Inflammatory macrophage treated with lipopolysaccharide for 1 hour (primary cell): ENCODE data around the gene HDAC11.

Source experiments
- DNase-seq, 2 donors: peaks; one replicate each; pipeline ENCODE4 v3.0.0-alpha.2; 2020 to 2022

The HDAC11 gene

DNA sequence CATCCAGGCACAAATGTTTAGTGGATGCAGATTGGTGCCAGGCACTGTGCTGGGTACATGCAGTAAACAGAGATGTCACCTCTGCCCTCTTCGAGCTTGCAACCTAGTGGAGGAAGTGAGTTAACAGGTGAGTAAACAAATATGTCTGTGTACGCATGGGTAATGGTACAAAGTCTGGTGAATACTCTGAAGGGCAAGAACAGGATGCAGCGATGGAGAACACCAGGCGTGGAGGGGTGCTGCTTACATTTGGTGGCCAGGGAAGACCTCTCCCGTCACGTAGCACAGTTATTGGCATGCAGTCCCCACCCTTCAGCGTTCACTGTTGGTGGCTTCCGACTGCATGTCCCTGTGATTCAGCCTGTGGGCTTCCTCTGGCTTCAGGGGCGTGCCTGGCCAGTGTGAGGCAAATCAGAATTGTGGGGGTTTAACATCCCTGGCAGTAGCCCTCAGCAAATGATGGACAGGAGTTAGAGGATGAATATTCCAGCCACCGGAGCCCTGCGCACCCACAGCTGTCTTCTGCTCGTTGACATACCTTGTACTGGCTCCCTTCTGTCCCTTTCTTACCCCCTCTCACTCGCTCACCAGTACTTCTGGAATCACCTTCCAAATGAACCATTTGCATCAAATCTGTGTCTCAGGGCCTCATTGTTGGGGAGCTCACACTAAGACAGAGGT, 9.1 kb upstream of the HDAC11 start:
- no peak for DNase-seq

DNA sequence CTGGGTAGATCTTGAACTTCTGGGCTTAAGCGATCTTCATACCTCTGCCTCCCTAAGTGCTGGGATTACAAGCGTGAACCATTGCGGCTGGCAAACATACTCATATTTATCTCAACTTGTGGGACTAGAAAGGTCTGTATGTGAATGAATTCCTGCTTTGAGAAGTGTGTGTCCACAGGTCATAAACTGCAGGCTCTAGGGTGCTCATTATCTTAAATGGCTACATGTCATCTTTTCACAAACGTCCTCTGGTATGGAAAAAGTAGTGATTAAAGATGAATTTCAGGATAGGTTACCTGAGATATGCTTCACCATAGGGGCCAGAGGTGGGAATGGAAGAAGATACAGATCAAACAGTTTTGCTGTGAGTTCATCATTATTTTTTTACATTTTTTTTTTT, 7.8 kb upstream of the HDAC11 start:
- no peak for DNase-seq

DNA sequence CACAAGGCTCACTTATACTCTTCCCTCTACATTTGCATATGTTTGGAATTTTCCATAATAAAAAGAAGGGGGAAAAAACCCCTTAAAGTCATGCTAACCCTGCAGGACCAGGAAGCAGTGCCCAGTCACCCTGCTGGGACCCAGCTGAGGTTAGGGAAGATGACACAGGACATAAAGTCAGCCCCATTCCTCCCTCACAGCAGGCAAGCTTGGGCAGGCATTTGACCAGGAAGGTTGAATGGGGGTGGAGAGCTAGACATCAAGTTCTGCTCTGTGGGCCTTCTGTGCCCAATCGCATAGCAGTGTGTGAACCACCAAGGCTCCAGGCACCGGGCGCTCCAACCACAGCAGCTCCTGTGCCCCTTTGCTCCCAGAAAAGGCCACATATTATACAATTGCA, 7.1 kb upstream of the HDAC11 start:
- no peak for DNase-seq

DNA sequence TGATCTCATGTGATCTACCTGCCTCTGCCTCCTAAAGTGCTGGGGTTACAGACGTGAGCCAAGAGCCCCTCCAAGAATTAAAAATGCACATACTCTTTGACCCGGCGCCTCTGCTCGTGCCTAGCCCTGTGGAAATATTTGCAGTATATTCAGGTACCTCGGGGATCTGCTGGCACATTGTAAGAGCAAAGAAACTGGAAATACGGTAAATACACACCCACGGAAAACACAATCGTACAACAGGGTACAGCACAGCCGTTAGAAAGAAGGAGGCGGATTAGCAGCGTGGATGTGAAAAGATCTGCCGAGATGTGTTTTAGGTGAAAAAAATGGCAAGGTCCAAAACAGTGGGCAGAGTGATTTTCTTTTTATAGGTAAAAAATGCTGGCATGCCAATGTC, 6.1 kb upstream of the HDAC11 start:
- no peak for DNase-seq

DNA sequence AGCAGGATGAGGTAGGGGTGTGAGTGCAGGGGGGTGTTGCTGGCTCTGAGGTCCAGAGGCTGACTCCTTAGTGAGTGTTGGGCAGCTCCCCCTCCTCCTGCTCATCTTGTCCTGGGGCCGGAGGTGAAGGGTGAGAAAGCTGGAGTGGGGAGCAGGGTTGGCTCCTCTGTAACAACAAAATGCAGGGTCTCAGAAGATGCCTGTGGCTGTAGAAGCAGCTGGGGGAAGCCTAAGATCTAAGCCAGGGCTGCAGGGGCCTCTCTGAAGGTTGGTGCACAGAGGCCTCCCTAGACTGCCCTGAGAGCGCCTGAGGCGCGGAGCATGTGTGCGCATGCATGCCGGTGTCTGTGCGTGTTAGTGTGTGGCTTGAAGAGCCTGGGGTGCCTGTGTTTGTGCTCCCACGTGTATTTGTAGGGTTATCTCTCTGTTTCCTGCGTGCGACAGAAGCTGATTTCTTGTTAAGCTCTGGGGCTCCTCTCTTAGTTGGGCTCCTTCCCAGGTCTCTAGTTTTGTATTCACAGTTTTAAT, 5.3 kb upstream of the HDAC11 start:
- DNase-seq = no peak

DNA sequence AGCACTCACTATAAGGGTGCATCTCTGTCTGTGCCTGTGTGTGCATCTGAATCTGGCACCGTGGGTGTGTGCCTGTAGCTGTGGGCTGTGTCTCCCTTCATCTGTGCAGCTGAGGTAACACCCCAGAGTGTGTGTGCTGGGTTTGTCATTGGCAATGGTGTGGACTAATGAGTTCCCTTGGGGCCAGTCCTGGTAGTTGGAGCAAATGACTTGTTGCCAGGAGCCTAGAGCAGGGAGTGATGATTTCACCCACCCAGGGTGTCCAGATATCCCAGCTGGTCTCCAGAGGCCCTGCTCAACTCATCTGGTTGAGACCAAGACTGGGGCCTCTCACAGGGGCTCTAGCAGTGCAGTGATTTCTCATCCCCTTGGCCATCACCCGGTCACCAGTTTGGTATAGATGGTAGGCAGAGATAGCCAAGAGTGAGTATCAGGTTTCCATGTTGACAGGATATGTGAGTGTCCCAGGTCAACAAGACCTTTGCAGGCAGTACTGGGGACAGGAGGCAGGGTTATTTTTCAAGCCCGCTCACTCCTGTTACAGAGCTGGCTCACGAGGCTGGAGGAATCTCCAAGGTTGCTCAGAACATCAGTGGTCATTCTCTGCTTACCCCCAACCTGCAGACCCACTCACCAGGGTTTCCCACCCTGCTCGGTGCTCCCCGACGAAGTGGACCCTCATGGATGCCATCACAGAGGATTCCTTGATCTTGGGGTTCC, 4.1 kb upstream of the HDAC11 start:
- DNase-seq = no peak

DNA sequence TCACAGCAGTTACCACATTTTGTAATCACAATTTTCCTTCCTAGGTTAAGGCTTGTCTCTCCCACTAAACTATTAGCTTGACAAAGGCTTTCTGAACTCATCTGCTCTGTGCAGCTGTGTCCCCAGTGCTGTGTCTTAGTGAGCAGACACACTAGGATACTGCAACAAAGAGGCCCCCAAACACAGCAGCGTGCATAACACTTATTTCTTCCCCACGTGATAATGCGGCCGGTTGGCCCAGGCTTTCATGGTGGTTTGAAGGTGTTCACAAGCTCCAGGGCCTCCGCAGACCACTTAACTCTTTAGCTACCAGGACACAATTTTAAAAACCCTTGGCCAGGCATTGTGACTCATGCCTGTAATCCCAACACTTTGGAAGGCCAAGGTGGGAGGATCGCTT, 2.2 kb upstream of the HDAC11 start:
- DNase-seq = no peak

DNA sequence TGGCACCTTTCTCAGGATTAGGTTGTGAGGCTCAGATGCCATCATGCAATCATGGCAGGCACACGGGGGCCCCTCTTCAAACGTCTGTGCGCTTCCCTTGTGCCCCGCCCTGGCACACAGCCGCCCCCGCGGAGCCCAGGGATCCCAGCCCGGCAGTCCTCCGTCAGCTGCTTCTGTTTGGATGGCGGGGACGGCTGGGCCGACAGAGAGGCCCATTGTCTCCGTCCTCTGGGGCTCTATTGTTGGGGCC, 849 bp upstream of the HDAC11 start:
- DNase-seq = peak; percentile 52 to 56

DNA sequence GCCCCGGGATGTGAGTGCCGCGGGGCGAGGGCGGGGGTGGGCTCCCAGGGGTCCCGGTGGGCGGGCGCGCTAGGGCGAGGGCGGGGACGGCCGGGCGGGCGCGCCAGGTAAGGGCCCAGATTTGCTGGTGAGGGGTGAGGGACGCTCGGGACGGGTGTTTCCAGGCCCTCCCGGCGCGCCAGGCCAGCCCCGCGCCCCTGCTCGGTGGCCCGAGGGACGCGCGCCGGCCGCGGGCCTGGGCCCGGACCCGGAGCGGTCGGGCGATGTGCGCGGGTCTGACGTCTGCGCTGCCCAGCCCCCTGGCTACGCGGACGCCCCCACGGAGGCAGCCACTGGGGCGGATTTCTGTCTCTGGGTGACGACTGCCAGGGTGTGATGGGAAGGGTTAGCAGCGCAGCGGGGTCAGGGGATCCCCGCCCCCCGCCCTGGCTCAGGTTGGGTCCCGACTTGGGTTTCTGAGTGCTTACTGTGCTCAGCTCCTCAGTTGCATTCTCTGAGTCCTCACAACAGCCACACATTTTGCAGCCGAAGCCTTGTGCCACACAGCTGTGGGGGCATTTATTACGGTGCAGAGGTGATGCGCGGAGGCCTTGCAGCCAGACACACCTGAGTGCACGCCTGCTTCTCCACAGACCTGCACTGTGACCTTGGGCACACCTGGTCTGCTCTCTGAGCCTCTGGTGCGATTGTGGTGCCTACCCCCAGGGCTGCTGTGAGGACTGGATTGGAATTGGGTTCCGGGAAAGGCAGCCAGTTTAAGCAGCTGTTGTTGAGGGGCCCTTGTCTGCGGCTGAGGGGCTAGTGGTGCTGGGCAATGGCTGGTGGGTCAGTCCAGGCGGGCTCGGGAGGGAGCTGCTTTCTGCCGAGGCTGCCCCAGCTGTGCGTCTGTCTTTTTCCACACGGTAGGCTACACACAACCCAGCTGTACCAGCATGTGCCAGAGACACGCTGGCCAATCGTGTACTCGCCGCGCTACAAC, 523 bp downstream of the HDAC11 start:
- peak; percentile 21 to 25 for DNase-seq

DNA sequence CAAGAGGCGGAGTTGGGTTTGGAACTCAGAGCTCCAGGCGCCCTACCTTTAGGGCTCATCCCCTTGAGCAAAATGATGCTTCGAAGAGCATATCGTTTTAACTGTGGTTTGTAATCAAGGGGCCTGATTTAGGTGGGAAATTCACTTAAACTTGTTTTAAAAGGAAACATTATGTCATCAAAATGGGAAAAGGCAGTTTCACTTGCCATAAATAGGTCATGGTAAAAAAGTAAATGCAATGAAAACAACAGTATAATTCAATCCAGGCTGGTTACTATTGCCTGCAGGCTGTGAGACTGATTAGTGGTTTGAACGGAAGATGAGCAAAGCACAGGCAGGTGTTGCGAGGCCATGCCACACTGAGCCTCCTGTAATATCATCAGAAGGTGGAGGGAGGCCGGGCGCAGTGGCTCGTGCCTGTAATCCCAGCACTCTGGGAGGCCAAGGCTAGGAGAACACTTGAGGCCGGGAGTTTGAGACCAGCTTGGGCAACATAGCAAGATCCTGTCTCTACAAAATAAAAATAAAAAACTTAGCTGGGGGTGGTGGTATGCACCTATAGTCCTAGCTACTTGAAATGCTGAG, 2.1 kb downstream of the HDAC11 start:
- no peak for DNase-seq

DNA sequence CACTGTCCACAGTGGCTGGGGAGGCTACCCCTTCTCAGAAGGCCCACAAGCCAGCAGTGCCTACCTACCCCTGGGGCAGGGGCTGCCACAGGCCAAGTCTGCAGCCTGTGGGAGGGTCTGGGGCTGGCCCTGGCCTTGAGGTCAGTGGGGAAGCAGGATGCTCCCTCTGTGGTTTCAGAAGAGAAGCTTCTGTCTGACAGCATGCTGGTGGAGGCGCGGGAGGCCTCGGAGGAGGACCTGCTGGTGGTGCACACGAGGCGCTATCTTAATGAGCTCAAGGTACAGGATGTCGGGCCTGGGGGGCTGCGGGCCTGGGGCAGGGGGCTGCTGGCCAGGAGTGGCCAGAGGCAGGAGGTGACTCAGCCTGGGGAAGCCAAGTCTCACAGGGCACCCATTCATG, 3.2 kb downstream of the HDAC11 start:
- no peak for DNase-seq

DNA sequence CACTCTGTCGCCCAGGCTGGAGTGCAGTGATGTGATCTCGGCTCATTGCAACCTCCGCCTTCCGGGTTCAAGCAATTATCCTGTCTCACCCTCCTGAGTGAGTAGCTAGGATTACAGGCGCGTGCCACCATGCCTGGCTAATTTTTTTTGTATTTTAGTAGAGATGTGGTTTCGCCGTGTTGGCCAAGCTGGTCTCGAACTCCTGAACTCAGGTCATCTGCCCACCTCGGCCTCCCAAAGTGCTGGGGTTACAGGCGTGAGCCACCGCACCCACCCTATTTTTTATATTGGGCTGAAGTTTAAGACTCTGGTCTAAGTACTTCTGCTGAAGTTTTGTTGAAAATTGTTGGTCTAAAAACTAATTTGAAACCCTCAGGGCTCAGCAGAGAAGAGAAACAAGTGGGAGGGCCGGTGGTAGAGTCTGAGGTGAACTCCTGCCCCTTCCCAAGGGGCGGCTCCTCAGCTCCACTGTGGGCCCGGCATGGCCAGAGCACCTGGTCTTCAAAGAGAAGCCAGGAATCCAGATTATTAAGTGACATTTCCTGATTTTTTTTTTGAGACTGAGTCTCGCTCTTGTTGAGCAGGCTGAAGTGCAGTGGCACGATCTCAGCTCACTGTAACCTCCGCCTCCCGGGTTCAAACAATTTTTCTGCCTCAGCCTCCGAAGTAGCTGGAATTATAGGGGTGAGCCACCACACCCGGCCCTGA, 4.0 kb downstream of the HDAC11 start:
- no peak for DNase-seq

DNA sequence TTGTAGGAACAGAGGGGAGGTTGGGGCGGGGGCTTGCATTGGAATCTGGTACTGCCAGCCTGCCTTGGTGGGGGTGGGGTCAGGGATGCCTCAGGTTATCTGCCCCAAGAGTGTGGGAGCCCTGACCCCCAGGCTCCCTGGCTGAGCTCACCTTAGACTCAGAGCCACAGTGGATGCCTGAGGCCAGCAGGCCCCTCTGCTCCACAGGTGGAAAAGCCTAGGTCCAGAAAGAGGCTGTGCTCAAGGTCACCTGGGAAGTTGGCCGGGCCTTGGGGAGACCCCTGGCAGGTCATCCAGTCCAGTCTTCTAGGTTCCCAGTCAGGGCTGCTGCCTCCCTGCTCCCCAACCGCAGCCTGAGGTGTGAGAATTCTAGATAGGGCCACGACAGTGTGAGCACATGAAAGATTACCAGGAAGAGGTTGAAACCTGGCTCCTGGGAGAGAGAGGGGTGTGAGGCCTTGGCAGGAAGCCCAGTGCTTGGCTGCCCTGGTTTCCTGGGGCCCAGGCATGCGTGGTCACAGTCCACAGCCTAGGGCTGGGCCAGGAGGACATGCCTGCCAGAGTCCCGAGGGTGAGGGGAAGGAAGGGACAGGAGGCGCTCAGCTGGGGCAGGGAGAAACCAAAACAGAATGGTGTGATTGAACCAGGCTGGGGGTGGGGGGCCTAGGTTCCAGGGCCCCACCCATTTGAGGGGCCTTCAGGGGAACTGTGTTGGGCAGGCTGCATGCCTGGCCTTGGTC, 4.9 kb downstream of the HDAC11 start:
- DNase-seq = no peak

DNA sequence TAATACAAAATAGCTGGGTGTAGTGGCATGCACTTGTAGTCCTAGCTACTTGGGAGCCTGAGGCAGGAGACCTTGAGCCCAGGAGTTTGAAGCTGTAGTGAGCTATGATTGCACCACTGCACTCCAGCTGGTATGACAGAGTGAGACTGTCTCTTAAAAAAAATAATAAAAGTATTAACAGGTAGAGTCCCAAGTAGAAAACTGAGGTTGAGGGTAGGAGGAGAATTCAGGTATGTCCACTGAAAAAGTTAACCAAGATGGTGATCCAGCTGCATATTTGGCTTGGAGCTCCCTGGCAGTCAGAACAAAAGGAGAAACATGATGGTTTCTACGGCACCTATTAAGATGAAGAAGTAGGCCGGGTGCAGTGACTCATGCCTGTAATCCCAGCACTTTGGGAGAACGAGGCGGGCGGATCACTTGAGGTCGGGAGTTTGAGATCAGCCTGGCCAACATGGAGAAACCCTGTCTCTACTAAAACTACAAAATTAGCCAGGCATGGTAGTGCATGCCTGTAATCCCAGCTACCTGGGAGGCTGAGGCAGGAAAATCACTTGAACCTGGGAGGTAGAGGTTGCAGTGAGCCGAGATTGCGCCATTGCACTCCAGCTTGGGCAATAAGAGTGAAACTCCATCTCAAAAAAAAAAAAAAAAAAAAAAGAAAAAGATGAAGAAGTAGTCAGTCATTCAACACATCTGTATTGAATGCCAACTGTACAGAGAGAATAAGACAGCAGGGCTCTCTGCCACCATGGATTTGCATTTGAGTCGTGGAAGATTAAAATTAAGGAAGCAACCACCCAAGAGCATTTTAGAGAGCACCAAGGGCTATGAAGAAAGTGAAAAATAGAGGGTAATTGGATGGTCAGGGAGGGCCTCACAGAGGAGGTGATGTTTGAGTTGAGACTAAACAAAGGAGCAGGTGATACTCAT, 5.8 kb downstream of the HDAC11 start:
- peak; percentile 49 to 52 for DNase-seq

DNA sequence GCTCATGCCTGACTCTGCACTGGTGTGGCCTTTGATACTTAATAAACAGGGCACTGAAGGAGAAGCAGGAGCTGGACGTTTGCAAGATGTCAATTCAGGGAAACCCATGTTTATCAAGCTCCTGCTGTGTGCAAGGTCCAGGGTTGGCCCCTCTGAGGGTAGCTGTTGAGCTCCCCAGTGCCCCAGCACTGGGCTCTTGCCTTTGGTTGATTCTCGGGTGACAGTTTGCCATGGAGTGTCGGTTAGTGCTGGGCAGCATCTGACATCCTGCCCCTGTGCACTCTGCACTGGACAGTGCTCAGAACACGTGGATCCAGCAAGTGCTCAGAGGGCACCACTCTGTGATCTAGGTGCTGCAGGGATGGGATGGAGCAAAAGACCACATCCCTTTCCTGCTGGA, 7.3 kb downstream of the HDAC11 start:
- DNase-seq = no peak

DNA sequence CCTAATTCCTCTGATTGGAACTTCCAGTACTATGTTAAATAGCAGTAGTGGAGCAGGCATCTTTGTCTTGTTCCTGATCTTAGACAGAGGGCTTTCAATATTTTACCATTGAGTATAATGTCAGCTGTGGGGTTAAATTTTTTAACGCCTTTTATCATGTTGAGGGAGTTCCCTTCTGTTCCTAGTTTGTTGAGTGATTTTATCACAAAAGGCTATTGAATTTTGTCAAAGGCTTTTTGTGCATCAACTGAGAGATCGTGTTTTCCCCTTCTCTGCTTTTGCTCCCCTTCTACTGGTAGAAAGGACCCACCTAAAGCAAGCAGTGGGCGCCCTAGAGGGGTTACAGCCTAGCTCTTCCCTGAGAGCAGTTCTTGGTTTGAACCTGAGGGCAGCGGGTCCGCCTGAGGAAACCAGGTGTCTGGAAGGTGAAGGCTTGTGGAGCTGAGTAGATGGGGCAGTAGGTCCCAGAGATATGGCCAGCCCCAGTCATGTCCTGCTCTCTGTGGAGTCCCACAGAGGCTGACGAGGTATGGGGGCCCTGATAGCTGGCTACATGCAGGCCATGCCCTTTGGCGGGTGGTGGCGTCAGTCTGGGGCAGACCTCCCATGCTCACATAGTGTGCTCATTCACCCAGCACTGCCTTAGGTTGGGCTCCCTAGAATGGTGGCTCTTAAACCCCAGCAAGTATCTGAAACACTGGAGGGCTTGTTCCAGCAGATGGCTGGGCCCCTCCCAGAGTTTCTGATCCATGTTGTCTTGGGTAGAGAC, 11.3 kb downstream of the HDAC11 start:
- no peak for DNase-seq

DNA sequence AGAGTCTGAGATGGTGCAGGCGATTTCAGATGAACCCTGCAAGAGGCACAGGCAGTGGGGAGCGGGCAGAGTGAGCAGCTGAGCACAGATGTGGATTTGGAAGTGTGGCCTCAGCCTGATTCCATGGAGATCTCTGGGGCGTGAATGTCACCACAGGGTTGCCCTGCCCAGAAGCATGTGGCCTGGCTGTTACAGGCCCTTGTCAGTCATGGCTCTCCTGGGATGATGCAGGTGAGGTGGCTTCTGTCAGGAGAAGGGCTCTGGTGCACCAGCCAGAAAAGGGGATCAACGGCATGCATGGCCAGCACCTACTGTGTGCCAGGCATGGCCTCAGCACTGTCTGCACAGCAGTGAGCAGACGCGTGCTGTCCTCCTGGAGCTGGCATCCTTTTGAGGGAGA, 11.9 kb downstream of the HDAC11 start:
- DNase-seq = no peak

DNA sequence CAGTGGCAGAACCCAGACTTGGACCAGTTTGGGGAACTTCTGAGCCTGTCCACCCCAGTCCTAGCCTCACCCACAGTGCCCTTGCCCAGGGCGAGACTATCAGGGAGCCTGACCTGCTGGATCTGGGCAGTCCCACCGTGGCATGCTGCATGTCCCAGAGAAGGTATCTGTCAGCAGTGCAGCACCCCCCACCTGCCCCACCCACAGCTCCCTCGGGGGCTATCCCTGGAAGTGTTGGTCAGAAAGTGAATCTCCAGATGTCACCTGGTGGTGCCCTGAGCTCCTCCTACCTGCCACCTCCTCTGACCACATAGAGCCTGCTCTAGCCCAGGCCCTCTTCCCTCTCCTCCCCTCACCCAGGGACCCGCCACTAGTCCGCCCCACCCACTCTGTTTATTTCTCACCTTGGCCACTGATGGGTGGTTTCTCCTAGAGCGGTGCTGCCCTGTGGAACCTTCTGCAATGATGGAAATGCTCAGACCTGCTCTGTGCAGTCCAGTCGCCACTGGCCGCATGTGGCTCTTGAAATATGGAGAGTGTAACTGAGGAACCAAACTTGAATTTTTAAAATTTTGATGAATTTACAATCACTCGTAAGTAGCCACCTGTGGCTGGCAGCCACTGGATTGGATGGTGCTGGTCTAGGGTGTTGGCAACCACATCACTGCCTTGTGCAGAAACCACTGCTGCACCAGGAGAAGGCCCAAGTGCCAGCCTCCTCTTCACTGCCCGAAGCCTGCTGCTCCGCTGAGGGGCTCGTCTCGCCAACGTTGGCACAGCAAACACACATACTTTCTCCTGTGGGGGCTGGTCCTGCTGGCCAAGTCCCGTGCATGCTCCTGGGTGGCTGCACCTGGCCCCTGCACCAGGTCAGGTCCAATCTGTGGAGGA, 13.1 kb downstream of the HDAC11 start:
- DNase-seq = no peak
